ENCODE measurements around the gene HOXD9. TPM values are rescaled to one million over a fixed set of nuclear protein-coding genes. Genes with fewer than 3 reads are reported as not detected.

The HOXD9 gene
- total and polyA plus RNA-seq, 8 donors = 0.29 to 1.7 (median 0.95) TPM

DNA sequence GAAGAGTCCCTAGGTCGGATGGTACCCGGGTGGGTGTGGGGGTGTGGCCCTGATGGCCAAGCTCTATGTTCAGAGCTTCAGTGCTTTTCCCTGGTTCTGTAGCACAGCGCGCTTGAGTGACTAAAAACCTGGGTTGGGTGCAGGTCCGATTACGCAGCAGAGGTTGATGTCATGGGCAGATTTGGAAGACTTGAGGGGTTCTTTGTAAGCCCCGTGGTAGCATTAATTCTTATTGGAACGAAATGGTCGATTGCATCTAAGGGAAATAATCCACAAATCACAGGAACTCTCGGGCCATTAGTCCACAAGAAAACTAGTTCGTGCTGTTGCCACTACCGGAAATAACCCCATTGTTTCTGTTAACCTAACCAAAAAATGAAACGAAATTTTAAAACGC lies 16.0 kb downstream of the HOXD9 start:
- no peak for ATAC-seq
- Histone ChIP-seq H3K36me3 (no peaks in the 10 kb centered on the region), H3K4me3 (no peak overlapping the region), H3K27me3 (peaks cover 80 to 100% of the 10 kb centered on the region in 2 donors), H3K4me1 (peaks cover 12 to 20% of the 10 kb centered on the region in 2 donors), H3K27ac (no peak overlapping the region), H3K9me3 (no peaks in the 10 kb centered on the region)
- no peak for DNase-seq
- intact Hi-C loops (cut with DNase I) = loop anchor here in 1 of 2 donors (5.0 to 10.0 kb wide), 2 partner anchors 419 to 676 kb away; no protein-coding TSS in a partner anchor
- TF ChIP-seq, protein P1, sequence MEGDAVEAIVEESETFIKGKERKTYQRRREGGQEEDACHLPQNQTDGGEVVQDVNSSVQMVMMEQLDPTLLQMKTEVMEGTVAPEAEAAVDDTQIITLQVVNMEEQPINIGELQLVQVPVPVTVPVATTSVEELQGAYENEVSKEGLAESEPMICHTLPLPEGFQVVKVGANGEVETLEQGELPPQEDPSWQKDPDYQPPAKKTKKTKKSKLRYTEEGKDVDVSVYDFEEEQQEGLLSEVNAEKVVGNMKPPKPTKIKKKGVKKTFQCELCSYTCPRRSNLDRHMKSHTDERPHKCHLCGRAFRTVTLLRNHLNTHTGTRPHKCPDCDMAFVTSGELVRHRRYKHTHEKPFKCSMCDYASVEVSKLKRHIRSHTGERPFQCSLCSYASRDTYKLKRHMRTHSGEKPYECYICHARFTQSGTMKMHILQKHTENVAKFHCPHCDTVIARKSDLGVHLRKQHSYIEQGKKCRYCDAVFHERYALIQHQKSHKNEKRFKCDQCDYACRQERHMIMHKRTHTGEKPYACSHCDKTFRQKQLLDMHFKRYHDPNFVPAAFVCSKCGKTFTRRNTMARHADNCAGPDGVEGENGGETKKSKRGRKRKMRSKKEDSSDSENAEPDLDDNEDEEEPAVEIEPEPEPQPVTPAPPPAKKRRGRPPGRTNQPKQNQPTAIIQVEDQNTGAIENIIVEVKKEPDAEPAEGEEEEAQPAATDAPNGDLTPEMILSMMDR (IDR thresholded peaks at IDR 0.05) = no peak

DNA sequence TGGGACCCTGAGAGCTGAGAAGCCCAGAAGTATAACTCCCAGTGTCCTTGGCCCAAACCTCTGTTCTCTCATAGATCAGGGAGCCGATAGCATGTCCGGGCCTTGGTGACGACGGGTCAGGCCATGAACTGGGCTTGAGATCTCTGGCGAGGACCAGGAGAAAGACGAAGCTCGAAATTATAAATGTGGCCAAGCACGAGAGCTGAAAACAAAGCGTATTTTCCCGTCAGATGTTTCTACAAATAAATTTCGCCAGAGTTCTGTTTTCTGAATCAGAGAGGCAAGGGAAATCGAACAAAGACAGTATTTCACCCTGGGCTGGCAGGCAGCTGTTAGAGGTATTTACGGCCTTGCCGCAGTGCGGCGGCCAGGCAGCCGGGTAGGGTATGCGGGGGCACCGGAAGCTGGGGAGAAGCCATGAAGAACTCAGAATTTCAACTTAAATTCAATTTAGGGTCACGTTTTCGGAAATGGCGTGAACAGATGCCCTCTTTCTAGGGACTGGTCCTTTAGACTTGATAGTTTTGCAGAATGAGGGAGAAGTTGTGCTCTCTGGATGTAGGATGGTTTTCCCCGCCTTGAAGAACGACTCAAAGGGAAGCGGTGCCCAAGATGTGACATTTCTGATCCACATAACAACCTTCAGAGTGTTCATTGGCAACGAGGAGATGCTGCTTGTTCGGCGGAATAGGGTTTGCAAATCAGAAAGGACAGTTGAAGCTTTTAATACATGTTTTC lies 16.6 kb downstream of the HOXD9 start:
- H3K27ac ChIP-seq = no peak overlapping the region

DNA sequence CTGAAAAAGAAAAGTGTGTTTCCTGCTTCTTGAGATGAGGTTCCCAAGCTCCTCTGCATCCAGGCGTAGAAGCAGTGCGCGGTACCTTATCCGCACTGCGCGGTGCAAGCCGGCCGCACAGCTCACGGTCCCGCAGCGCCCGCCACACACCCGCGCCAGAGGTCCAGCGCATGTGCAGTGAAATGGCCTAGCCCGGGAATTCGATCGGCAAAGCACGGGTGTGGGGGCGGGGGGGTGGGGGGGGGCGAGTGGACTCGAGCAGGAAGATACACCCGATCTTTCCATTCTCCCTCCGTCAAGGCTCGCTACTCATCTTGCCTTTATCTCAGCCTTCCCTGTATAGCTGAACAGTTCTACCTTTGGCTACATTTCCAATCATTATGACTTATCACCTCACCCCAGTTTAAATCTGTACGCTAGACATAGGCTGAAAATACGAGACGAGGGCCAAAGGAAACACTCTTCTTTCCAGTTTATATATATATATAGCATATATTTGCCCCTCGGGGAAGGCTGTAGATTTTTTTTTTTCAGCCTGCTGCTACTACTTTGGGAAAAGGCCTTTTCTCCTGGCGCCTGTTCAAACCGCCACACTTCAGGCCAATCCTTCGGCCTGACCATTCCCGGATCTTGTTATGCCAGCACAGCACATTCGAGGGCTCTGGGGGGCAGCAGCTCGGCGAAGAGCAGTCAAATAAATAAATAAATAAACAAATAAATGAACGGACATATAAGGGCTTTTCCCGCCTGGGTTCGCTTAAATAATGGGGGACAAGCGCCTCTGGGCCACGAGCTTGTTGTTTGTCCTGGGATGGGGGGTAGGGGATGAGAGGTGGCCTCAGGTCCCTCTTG lies 17.4 kb downstream of the HOXD9 start:
- no peak overlapping the region for H3K27ac ChIP-seq
- DNase-seq = no peak

More for the DNA sequence above, 16.6 kb downstream of the HOXD9 start:
- DNase-seq (no peak), ATAC-seq (no peak)
- Histone ChIP-seq H3K36me3 (no peaks in the 10 kb centered on the region), H3K4me1 (peaks cover 12 to 20% of the 10 kb centered on the region in 2 donors), H3K9me3 (no peaks in the 10 kb centered on the region), H3K27me3 (peaks cover 74 to 100% of the 10 kb centered on the region in 2 donors), H3K4me3 (no peak overlapping the region)
- TF ChIP-seq, protein P1 (IDR thresholded peaks at IDR 0.05) = no peak
- intact Hi-C loops (cut with DNase I) = loop anchor here in 1 of 2 donors (5.0 to 10.0 kb wide), 2 partner anchors 418 to 676 kb away; no protein-coding TSS in a partner anchor

DNA sequence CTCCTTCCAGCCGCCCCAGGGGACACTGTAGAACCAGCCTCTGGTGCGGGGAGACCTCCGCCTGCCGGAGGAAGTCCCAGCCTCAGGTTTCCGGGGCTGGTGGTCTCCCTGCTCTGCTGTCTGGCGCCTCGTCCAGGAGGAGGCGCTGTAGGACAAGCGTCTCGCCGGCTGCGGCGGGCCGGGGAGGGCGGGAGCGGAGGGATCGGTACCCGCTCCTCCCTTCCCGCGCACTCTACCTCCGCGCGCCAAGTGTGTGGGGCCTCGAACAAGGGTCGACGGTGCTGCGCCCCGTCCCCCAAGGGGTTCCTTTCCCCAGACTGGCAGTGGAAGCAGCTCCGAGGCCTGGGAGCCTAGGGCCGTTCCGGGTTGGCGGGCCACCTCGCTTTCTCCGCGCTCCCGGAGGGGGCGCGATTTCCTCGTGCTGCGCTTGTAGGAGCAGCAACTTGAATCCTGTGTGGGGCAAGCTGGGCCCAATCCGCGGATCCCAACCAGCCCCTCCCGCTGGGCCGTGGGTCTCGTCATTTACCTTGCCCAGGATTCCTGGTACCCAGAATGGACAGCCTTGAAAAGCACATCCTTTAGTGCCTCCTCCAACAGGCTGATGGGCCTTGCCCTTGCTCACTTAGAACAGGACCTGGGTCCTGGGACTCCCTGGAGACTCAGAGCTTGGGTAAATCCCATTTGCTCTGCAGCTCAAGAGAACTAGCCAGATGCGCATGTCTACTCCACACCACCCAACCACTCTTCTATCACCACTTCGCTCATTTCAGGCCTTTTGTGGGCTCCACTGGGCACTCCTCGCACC lies 18.2 kb downstream of the HOXD9 start:
- H3K4me3 ChIP-seq = peak overlapping the region; percentile 18 to 31
- H3K27me3 ChIP-seq = peaks cover 69 to 100% of the 10 kb centered on the region in 2 donors
- TF ChIP-seq, protein P1 (IDR thresholded peaks at IDR 0.05) = peak; percentile 81
- H3K9me3 ChIP-seq = no peaks in the 10 kb centered on the region
- peak; percentile 54 to 89 (median 80) for DNase-seq
- peak; percentile 97 for ATAC-seq
- H3K4me1 ChIP-seq = peaks cover 12 to 20% of the 10 kb centered on the region in 2 donors
- no peak overlapping the region for H3K27ac ChIP-seq
- no peaks in the 10 kb centered on the region for H3K36me3 ChIP-seq
- intact Hi-C loops (cut with DNase I) = loop anchor here in 1 of 2 donors (10.0 kb wide), 1 partner anchor 314 kb away; no protein-coding TSS in a partner anchor

More for the DNA sequence above, 17.4 kb downstream of the HOXD9 start:
- Histone ChIP-seq H3K4me1 (peaks cover 12 to 20% of the 10 kb centered on the region in 2 donors), H3K36me3 (no peaks in the 10 kb centered on the region), H3K4me3 (peak overlapping the region in 1 of 2 donors; percentile 31), H3K9me3 (no peaks in the 10 kb centered on the region), H3K27me3 (peaks cover 69 to 100% of the 10 kb centered on the region in 2 donors)
- ATAC-seq = peak; percentile 10
- intact Hi-C loops (cut with DNase I) = loop anchor here in 1 of 2 donors (5.0 to 10.0 kb wide), 3 partner anchors 315 to 675 kb away; no protein-coding TSS in a partner anchor
- TF ChIP-seq, protein P1 (IDR thresholded peaks at IDR 0.05) = no peak
